Measurements from ENCODE around the gene KLF14.
"Not testable (repeated sequence)": the region's sequence is repeated elsewhere in the genome, so short reads cannot be mapped to it uniquely, and the experiment has no call there.

Gene KLF14

DNA sequence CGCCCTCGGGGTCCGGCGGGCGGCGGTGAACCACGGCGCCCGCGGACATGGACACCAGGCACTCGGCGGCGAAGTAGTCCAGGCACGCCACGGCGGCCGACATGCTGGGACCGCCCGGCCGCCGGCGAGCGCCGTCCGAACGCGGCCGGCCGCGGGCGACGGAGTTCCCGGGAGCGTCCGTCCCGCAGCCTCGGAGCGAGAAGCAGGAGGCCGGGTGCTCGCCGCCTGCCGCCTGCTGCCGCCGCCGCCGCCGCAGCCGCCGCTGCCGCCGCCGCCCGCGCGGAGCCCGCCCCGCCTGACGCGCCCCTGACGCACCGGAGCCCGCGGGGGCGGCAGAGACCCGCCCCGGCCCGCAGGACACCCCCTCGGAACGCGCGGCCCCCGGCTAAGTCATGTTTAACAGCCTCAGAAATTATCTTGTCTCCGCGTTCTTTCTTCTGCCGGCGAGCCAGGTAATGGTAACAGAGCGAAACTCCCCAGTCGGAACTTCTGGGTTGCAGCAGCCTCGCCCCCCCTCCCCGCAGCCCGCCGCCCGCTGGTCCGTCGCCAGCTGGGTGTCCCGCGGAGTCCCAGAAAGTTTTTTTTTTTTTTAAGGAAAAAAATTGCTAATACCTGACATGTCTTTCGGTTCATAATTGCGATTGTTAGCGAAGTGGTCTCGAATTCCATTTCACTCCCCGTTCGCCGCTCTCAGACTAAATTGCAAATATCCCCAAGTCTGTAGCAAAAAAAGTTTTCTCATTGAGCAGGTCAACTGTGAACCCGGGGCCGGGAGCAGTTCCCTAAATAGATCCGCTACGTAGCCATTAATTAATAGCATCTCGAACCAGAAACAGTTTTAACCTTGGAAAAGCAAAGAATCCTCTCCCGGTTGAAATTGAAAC lies at the start of gene KLF14:
Gene KLF14 (minus strand): TSS at position 277 of the 884 bp plus-strand sequence. CDS start 174 bp downstream, at position 103.
- DNase-seq, result peak; percentile 72

DNA sequence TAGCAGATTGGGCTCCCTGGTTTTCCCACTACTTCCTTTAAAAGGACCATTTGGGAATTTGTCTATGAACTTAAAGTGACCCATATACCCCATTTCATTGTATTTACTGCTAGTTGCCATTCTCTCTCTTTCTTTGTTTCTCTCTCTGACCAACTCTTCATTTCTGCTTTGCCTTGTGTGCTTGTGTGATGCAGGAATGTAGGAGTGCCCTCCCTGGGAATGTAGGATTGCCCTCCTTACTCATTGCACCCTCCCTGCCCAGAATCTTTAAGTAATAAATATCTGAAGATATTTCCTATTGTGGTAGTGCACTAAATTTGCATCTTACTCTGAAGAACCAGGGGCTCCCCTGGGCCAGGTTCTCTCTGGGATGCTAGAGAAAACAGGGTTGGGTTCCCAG lies 47.3 kb upstream of the KLF14 start:
- DNase-seq, result no peak

- no peak for DNase-seq
These were observed 43.4 kb upstream of the KLF14 start for GRCh38 chr7:130777426-130777825.

GRCh38 chr7:130772456-130772855 lies 38.4 kb upstream of the KLF14 start:
- DNase-seq, result not testable (repeated sequence)

DNA sequence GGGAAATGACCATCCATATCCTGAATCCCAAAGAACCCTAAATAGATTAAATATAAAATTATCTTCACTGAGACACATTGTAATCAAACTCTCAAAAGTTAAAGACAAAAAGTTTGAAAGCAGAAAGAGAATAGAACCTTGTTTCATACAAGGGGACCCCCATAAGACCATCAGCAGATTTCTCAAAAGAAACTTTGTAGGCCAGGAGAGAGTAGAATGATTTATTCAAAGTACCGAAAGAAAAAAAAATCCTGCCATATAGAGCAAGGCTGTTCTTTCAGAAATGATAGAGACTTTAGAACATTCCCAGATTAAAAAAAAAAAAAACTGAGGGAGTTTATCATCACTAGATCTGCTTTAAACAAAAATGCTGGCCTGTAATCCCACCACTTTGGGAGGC lies 34.8 kb upstream of the KLF14 start:
- no peak for DNase-seq

GRCh38 chr7:130764569-130764968 lies 30.6 kb upstream of the KLF14 start:
- DNase-seq, result not testable (repeated sequence)

DNA sequence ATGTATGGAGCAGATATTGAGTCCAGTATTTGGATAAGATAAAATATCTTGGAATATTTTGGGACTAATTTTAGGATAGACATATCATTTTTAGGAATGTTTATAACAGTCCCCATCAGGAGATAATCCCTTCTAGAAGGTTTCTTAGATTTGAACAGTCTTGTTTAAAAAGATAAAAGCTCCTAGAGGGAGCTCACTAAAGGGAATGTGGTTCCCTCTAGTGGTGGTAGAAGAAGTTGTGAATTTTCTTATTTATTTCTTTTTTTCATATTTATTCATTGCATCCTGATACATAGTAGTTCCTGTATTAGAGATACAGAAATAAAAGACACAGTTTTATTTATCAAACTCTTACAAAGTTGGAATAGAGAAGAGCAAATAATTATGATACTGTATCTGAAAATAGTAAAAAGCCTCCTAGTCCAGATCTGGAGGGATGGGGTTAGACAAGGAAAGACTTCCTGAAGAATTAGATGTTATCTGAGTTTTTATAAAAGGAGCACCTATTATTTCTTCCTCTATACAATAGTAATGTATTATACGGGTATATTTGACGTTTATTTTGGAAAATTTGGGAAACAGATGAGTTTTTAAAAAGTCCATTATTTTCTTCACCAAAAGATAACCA lies 24.5 kb upstream of the KLF14 start:
- no peak for DNase-seq

- DNase-seq, result no peak
These were observed 22.3 kb upstream of the KLF14 start for GRCh38 chr7:130756316-130756715.

- no peak for DNase-seq
These were observed 18.4 kb upstream of the KLF14 start for GRCh38 chr7:130752424-130752823.

- no peak for DNase-seq
These were observed 16.7 kb upstream of the KLF14 start for GRCh38 chr7:130750755-130751154.

DNA sequence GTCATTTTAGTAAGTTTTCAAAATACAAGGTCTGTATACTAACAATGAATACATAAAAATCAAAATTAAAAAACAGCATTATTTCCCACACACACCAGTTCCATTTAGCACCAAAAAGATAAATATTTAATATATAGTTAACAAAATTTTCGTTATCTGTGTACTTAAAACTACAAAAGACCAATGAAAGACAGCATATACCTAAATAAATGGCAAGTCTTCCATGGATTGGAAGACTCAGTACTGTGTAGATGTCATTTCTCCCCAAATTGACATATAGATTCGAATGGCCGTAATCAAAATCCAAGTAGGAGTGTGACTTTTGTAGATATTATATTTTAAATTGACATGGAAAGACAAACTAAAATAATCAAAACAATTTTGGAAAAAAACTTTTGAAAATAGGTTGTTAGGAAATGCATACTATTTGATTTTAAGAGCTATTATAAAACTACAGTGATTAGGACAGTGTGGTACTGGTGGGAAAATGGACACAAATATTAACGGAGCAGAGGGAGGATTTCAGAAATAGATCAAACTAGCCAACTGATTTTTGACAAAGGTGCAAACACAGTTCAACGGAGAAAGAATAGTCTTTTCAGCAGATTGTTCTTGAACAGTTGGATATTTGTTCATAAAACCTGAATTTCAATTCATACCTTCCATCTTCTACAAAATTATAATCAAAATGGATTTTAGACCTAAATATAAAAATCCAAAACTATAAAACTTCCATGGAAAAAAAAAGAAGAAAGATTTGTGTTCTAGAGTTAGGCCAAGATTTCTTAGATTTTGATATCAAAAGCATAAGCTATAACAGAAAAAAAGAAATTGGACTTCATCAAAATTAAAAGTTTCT lies 14.8 kb upstream of the KLF14 start:
- DNase-seq, result no peak

DNA sequence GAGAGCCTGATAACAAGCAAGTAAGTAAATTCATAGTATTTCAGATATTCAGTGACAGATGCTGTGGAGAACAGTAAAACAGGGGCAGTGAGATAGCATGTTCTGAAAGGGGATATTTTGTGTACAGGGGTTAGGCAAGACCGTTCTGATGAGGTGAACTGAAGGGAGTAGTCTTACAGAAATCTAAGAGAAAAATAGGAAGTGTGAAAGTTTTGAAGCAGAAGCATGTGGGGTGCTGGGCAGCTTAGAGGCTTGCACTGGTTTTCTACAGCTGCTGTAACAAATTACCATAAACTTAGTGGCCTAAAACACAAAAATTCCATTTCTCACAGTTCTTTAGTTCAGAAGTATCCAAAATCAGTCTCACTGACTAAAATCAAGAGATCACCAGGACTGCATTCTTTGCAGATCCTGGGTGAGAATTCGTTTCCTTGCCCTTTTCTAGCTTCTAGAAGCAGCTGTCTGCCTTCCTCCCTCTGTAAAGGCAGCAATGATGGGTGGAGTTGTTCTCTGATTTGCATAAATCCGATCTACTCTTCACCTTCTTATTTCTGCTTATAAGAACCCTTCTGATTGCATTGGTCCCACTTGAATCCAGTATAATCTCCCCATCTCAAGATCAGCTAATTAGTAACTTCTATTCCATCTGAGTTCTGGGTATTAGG lies 7.5 kb upstream of the KLF14 start:
- DNase-seq, result no peak

GRCh38 chr7:130740606-130741005 lies 6.6 kb upstream of the KLF14 start:
- DNase-seq, result no peak

- DNase-seq, result peak; percentile 9
These were observed 2.4 kb upstream of the KLF14 start for GRCh38 chr7:130736298-130736900.

GRCh38 chr7:130734815-130735716 lies 1.1 kb upstream of the KLF14 start:
- no peak for DNase-seq

DNA sequence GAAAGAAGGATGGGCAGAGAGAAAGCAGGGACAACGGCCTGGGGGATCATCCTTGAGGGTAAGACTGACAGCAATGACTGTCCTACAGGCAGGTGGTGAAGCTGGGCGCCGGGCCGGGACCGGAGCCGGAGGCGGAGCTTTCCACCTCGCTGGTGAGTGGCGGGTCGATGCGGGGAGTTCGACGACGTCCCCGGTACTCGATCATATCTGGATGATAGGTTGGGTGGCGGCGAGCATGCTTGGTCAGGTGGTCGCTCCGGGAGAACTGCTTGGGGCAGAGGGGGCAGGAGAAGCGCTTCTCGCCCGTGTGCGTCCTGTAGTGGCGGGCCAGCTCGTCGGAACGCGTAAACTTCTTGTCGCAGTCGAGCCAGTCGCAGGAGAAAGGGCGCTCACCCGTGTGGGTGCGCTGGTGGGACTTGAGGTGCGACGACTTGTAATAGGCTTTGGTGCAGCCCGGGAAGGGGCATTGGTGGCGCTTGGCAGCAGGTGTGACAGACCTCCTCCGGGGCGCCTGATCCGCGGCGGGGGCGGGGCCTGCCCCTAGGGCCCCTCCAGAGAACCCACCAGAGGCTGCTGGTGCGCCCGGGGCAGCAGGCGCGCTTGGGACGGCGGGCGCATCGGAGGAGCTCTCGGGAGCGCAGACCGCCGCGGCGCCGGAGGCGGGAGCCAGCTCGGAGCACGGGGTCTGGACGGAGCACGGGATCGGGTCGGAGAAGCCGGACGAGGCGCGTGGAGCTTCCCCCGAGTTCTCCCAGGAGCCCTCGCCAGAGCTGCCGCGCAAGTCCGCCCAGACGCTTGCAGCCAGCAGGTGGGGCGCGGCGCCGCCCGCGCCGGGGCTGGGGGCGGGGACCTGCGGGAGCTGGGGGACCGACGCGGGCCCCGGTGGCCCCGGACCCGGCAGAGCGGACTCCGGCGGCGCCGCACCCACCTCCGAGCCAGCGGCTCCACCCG lies 752 bp downstream of the KLF14 start:
- peak; percentile 45 for DNase-seq

DNA sequence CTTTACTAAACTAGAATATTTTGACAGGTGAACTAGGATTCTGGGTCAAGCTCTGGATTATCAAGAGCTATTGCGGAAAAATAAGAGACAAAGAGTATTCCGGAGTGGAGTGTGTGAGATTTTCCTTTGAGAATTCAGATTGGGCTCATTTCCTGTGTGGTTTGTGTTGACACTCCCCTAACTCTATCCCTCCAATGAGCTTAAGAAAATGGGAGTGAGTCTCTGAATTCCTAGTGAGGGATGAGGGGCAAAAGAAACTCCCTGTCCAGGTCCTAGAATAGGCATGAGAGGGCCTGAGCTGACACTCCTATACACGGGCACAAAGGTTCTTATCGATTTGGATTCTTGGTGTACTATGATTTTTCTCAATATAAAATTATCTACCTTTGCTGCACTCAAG lies 10.2 kb downstream of the KLF14 start:
- no peak for DNase-seq

GRCh38 chr7:130721486-130722277 lies 12.3 kb downstream of the KLF14 start:
- DNase-seq, result peak; percentile 68

- no peak for DNase-seq
These were observed 14.5 kb downstream of the KLF14 start for GRCh38 chr7:130719541-130719940.
